NCI-H82 treated with DMSO at 0.1 percent for 48 hours (cell line): Measurements from ENCODE around the gene GAB2.
"Not testable (repeated sequence)": the region's sequence is repeated elsewhere in the genome, so short reads cannot be mapped to it uniquely, and the experiment has no call there.

ENCODE experiments used
- DNase-seq: peaks from one replicate; lab custom pipeline; 2025; ENCODE audit not compliant: unreplicated experiment; lab: John Stamatoyannopoulos, UW

Gene GAB2, protein sequence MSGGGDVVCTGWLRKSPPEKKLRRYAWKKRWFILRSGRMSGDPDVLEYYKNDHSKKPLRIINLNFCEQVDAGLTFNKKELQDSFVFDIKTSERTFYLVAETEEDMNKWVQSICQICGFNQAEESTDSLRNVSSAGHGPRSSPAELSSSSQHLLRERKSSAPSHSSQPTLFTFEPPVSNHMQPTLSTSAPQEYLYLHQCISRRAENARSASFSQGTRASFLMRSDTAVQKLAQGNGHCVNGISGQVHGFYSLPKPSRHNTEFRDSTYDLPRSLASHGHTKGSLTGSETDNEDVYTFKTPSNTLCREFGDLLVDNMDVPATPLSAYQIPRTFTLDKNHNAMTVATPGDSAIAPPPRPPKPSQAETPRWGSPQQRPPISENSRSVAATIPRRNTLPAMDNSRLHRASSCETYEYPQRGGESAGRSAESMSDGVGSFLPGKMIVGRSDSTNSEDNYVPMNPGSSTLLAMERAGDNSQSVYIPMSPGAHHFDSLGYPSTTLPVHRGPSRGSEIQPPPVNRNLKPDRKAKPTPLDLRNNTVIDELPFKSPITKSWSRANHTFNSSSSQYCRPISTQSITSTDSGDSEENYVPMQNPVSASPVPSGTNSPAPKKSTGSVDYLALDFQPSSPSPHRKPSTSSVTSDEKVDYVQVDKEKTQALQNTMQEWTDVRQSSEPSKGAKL

DNA sequence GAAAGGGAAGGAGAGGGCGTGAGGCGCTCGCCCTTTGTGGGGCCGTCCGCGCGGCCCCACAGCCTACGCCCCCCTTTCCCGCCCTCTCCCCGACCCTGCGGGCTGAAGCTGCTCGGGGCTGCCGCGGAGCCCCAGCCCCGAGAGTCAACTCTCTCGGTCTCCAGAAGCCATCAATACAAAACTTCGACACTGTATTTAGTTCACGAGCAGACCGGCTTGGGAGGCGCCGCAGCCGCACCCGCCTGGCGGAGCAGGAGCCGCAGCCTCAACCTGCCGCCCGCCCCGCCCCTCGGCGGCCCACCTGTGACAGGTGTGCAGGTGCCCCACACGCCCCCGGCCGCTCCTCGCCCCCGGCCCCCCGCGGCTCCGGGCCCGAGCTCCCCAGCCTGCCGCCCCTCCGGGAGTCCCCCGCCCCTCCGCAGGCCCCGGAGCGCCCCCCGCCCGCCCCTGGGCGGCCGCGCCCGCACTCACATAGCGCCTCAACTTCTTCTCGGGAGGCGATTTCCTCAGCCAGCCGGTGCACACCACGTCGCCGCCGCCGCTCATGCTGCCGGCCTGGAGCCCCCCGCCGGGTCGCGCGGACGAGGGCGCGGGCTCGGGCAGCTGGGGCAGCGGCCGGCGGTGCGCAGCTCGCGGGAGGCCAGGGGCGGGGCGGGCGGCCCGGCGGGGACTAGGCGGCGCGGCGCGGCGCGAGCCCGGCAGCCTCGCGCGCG is at the start of gene GAB2:
Gene GAB2, minus strand, starts transcription at position 646 of the 713 bp plus-strand sequence. Its CDS starts 100 bp downstream, at position 546.
- no peak for DNase-seq

DNA sequence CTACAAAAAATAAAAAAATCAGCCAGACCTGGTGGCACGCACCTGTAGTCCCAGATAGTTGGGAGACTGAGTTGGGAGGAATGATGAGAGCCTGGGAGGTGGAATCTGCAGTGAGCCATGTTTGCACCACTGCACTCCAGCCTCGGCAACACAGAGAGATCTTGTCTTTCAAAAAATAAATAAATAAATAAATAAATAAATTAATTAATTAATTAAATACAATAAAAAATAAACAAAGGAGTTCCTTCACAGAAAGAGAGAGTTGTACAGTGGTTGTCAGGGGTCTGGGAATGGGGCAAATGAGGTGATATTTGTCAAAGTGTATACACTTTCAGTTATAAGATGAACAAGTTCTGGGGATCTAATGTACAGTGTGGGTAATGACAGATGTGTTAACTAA is 49.8 kb upstream of the GAB2 start:
- DNase-seq = no peak

DNA sequence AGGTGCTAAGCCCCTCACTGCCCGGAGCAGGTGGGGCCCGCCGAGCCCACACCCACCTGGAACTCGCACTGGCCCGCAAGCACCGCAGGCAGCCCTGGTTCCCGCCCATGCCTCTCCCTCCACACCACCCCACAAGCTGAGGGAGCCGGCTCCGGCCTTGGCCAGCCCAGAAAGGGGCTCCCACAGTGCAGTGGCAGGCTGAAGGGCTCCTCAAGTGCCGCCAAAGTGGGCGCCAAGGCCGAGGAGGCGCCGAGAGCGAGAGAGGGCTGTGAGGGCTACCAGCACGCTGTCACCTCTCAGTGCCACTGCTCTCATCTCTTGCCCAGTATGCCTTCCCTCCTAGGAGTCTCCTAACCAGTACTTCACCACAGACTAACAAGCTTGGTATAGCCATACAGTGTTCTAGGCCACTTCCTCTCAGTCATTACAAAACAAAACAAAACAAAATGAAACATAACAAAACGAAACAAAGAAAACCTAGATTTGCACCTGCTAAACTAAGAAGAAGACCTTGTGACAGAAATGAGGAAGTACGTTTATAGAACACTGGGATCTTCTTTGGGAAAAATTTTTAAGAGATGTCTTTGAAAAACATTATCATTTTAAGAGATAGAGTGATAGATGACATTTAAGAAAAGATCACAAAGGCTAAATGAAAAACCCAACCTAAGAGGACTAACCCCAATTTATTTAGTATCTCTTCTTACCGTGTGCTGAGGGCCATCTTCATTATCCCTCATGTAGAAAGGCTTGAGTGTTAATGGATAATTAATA is 47.7 kb upstream of the GAB2 start:
- DNase-seq = no peak

DNA sequence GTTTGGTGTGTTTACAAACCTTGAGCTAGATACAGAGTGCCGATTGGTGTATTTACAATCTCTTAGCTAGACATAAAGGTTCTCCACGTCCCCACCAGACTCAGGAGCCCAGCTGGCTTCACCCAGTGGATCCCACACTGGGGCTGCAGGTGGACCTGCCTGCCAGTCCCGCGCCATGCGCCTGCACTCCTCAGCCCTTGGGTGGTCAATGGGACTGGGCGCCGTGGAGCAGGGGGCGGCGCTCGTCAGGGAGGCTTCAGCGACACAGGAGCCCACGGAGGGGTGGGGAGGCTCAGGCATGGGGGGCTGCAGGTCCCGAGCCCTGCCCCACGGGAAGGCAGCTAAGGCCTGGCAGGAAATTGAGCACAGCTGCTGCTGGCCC is 47.2 kb upstream of the GAB2 start:
- not testable (repeated sequence) for DNase-seq

DNA sequence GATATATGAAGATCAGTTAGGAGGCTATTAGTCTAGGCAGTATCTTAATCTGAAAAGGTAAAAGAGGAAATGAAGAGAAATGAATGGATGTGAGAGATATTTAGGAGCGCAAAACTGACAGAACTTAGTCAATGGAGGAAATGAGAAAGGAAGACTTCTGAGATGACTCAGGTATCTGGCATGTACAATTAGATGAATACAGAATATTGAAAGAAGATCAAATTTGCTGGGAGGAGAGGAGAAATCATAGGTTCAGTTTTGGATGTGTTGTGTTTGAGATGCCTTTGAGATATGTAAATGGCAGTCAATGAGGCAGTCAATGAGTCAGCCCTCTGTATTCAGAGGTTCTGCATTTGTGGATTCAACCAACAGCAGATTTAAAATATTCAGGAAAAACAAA is 42.9 kb upstream of the GAB2 start:
- DNase-seq = no peak

DNA sequence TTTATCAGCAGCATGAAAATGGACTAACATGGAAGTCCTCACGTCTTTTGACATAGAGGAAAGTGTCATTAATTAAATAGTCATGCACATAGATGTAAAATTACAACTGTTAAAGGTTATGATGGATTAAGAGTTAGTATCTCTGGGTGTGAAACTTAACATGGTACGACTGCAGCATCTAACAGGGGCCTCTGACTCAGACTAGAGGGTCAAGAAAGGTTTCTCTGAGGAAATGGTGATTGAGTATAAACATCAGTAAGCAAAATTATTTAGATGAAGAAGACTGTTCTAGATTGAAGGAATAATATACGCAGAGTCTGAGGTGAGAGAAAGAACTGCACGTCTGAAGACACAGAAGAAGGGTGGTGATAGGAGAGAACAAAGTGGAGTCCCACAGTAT is 42.1 kb upstream of the GAB2 start:
- no peak for DNase-seq

DNA sequence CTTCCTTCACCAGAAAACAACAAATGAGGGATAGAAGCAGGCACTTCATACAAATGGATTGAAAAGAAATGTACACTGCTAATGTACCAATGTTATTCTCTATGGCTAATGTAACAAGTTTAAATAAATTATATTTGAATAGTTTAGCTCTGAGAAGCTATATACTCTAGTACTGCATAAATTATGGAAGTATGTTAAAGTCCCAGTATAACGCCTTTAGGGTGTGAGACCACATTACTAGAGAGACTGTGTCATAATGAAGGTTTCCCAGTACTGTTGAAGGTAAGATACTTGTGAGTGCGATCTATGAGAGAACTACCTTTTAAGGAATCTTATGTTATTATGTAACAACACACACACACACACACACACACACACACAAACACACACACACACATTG is 39.8 kb upstream of the GAB2 start:
- DNase-seq = no peak

DNA sequence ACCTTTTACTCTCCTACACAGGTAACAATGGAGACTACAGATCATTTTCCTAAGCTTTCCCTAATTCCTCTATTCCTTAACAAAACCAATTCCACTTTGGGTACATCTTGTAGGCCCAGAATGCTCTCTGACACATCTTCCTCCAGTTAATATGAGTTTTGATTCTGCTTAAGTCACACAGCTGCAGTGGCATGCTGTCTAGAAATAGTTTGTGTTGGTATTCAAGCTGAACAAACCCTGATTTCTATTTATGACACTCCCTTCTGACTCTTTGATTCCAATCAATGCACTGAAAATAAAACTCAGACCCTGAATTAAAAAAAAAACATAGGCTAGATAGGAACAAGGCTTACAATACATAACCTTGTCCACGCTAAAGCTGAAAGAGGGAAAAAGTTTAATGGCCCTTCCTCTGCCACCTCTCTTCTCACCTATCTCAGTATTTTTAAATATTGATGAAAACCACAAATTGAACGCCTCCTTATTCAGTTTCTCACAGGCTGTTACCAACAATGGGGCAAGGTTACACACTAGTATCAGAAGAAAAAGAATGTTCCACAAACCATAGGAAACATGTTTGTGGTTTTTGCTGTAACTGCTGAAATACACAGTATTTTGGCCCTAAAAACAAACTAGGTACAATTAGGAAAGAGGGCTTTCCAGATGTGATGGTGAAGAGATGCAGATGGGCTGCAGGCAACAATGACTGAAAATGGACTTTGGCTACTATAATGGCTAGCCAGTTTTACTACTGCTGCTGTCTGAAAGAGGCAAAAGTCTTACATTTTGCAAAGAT is 35.7 kb upstream of the GAB2 start:
- no peak for DNase-seq

DNA sequence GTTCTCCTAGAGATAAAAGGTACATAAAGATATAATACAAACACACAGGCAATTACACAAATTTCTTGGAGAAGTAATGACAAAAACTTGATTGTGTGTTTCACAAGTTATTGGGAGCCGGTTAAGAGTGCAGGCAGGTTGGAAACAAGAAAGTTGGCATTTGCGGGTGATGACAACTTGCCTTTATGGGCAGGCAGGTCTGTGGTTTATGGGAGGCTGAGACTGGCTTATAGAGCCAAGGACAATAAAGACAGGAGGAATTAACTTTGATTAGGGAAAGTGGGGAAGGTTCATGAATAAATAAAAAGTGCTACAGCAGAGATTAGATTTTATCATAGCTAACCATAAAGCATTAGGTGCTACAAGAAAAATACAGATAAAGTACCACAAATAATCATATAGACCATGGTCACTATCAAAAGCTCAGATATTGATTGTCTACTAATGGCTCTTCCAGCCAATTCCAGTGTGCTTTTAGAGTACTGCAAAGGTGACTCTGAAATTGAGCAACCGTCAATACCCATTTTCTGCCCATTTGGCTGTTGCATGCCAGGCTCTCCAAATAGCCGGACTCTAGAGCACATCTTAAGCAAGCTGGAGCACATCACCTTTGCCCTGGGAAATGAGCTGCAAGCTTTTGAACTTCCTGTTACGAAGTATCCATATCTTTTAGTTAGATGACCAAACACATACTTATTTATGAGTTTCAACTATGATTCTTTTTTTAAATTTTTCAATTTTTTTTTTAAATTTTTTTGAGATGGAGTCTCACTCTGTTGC is 33.9 kb upstream of the GAB2 start:
- DNase-seq = no peak

DNA sequence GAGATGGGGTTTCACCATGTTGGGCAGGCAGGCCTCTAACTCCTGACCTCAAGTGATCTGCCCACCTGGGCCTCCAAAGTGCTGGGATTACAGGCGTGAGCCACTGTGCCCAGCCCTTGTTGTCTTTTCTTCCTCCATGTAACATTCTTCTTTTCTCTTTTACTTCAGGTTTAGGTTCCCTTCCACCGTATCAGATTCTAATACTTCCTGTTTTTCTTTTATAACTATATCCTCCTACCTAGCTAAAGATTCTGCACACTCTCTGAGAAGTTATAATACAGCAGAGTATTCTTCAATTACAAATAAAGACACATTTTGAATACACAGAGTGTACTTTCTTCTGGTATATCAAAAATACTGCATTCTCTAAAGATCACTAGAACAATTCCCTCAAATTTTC is 33.2 kb upstream of the GAB2 start:
- no peak for DNase-seq

DNA sequence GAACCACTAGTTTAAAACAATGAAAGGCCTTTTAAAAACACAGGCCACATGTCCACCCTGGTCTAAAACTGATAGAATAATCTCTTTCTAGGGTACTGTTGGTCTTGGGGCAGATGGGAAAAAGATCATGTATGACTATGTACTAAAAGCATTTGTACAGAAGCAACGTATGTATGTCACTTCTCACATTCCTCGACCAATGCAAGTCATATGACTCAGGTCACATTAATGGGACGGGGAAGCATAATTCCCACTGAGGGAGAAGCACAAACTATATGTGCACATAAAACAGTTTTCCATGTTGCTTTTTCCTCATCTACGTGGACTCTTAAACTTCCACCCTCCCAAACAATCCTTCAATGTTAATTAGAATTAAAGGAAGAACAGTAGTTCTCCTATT is 32.2 kb upstream of the GAB2 start:
- DNase-seq = no peak

DNA sequence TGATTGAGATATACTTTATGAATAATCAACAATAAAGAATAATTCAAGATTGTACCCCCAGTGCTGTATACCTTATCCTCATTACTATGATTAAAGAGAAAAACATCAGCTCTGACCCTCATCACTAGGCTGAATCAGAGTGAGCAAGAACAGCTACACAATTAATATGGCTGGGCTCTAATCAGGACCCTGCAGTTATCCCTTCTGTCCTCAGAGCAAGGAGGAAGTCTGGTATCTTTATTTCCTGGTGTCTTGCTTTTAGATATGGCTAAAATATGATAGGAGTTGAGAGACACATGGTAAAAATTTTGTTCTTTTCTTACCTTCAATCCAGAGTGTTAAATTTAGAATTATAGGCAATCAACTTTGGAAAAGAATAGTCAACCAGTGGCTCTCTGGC is 28.6 kb upstream of the GAB2 start:
- no peak for DNase-seq

DNA sequence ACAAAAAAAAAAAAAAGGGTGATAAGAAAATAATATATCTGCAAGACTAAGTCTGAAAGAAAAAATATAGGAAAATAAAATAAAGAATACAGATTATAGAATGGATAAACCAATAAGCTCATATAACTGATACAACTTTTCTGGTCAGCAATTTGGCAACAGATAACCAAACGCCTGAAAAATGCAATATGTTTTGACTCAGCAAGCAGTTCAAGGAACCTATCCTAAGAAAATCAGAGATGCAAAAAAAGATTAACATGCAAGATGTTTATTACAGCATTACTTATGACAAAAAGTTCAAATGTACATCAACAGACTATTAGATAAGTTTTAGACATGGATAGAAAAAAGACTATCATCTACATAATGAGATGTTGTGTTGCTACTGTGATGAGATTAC is 27.1 kb upstream of the GAB2 start:
- DNase-seq = no peak

DNA sequence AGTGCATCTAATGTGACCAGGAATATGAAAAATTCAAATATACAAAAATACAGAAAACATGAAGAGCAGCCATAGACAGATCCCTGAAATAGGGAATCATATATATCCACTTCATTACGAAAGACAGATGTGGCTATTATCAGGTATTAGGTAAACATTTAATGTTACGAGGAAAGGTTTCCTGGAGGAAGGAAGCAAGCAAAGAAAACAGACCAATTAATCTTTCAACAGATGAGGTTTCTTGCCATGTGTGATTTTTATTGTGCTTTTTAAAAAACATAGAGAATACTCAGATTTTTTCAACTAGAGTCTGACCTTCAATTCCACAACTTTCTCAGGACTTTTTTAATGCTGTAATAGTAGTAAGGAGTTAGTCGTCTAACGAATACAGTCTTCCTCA is 24.3 kb upstream of the GAB2 start:
- no peak for DNase-seq

DNA sequence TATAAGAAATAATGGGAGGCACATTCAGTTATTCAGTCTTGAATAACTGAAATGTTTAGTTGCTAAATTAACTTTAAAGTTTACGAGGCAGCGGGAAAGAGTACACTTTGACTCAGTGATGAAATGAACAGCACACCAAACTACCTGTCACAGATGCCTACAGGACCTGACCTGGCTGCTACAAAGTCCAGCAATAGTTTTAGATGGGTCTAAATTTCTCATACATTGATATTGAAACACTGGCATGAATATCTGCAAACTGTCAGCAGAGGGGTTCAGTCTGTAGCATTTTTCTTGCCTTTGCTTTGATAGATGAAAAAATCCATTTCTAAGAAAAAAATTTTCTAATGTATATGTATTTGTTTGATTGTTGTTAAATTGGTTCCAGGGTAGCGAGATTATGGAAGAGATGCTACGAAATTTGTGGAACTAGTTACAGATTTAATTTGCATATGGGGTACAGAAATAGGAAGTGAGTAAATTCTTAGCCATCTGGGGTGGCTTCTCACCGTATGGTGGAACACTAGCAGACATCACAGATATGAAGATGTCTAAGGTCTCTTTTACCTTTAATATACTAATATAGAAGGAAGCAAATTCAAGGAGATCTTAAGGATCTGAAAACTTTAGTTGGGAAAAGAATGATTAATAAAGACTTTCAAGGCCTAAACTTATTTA is 20.8 kb upstream of the GAB2 start:
- DNase-seq = no peak

DNA sequence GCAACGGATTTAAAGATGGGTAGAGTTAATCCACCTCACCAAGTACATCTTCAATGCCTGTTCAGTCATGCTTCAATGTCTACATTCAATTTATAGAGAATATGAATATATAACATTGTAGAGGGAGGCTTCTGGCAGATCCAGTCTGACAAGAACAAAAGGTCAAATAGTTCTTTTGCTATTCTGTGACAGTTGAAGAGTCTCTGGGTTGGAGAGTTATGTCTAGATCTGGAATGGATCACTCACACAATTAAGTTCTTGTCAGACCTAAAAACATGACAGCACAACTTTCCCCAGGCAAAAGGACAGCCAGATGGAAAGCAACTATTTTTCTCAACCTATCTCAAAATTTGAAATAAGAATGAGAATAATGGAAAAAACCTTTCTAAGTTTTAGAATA is 15.3 kb upstream of the GAB2 start:
- DNase-seq = no peak

DNA sequence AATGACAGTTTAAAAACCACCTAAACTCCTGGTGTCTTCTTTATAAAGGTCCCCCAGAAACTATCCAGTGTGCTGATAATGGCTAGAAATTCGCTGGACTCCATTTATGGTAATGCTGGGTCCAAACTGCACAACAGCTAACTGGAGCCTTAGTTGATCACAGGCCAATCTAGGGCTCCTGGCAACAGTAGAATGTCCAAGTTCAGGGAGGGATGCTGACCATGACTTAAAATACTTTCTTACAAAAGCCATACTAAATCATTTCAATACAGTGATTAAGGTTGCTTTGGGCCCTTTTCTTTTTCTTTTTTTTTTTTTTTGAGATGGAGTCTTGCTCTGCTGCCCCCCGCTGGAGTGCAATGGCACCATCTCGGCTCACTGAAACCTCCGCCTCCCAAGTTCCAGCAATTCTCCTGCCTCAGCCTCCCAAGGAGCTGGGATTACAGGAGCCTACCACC is 14.5 kb upstream of the GAB2 start:
- no peak for DNase-seq

DNA sequence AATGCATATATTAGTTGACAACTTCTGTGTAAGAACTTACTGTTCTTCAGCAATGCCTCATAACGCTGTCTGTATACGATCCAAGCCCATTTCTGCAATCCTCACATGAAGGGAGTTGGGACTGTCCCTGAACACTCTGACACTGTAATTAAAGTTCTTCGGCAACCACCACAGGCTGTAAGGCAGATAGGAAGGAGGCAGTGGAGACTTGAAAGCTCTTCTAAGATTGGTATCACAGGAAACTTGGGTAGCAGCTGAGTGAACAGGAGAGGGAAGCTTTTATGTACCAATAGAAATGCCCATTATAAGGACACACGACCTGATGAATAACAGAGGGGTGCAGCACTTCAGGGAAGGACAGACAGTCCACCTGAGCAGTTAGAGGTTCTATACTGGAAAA is 12.0 kb upstream of the GAB2 start:
- DNase-seq = no peak

DNA sequence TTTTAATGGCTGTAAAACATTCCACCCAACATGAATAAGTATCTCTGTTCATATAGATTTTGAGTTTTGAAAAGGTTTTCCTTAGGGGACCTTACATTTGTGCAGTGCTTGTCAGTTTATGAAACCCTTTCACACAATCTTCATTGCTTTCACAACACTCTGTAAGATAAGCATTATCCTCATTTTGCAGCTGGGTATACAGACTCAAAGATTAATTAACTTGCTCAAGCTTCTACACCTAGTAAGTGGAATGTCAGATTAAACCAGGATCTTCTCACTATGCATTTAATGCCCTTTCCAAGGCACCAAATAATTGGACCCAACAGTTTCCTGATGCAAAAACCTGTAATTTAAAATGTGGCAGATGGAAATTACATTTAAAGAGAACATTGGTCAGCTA is 11.6 kb upstream of the GAB2 start:
- DNase-seq = no peak
